Measurements from ENCODE around the gene JMJD4.

DNA sequence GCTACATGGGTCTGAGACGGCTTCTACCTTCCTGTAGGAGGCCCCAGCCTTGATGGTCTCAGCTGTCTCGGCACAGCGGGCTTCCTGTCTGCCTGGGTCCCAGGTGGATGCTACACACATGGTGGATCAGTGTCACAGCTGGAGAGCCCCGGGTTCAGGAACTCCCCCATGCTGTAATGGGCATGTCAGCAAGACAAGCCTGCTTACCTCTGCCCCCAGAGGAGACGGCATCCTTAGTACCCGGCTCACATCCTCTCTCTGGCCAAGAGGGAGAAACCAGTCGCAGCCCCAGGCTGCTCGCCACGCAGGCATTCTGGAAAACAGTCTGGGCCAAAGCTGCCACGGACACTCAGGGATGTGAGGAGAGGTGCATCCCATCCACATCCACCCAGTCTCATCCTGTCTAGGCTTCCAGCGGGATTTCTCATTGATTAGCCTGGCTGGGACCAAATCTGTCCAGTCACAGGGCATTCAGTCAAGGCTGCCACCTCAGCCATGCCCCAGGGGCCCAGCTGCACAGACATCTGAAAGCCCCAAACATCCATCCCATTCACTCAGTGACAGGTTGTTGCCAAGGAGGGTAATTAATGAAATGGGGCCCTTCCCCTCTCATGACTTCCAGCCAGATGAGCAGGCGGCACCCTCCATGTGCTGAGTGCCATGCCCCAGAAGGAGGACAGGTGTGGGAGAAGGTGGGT, 10.6 kb upstream of the JMJD4 start:
- TF ChIP-seq, protein P1, sequence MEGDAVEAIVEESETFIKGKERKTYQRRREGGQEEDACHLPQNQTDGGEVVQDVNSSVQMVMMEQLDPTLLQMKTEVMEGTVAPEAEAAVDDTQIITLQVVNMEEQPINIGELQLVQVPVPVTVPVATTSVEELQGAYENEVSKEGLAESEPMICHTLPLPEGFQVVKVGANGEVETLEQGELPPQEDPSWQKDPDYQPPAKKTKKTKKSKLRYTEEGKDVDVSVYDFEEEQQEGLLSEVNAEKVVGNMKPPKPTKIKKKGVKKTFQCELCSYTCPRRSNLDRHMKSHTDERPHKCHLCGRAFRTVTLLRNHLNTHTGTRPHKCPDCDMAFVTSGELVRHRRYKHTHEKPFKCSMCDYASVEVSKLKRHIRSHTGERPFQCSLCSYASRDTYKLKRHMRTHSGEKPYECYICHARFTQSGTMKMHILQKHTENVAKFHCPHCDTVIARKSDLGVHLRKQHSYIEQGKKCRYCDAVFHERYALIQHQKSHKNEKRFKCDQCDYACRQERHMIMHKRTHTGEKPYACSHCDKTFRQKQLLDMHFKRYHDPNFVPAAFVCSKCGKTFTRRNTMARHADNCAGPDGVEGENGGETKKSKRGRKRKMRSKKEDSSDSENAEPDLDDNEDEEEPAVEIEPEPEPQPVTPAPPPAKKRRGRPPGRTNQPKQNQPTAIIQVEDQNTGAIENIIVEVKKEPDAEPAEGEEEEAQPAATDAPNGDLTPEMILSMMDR (conservative IDR thresholded peaks at IDR 0.05 in 1 of 2, IDR thresholded peaks at IDR 0.05 in 1 of 2; ENCODE audit: extremely low read depth in 1 of 2, insufficient read depth in 1 of 2, low read depth in 1 of 2, low read length in 2 of 2), result no peak
- TF ChIP-seq EZH2 (IDR thresholded peaks at IDR 0.05; ENCODE audit: borderline replicate concordance, low read length), result no peak

Data from mammary epithelial cell (primary cell).